Stimulated activated CD8-positive, alpha-beta memory T cell treated with anti-CD3 and anti-CD28 coated beads, Interleukin-15, amount 100 ng/mL, for 24 hours (primary cell): ENCODE measurements around the gene GFI1B.
"Not testable (repeated sequence)": the region's sequence is repeated elsewhere in the genome, so short reads cannot be mapped to it uniquely, and the experiment has no call there.

Experiments used
- DNase-seq: peaks from one replicate; pipeline ENCODE4 v3.0.0-alpha.2; 2020; ENCODE audit warnings: low read depth

Gene GFI1B

DNA sequence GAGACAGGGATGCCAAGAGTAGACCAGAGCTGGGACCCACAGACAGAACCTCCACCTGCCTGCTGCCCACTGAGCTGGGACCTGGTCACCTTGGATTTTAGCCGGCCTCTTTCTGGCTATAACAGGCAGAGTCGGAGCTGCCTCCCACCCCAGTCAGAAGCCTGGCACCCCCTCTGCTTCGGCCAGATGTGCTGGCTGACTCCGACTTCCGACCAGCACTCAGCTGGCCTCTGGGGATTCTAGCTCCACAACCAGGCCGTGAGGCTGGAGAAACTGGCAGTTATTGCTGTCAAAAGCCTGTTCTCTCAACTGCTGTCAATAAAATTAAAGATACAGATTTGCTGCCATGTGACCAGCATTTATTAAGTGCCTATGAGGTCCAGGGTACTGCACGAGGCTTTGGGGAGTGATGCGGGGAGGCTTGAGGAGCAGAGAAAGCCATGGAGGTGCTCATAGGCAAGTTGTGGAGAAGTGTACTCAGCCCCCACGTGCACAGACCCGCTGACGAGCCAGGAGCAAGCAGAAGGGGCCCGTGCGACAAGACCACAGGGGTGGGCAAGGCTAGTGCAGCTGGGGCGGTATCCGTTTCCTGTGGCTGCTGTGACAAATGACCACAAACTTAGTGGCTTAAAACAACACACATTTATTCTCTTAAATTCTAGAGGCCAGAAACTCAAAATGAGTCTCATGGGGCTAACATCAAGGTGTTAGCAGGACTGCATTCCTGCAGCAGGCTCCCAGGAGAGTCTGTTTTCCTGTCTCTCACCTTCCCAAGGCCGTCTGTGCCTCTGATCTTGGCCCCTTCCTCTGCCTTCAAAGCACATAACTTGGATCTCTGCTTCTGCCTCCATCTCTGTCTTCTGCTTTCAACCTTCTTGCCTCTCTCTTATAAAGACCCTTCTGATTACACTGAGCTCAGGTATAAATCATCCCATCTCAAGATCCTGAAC is 13.1 kb downstream of the GFI1B start:
- no peak for DNase-seq

DNA sequence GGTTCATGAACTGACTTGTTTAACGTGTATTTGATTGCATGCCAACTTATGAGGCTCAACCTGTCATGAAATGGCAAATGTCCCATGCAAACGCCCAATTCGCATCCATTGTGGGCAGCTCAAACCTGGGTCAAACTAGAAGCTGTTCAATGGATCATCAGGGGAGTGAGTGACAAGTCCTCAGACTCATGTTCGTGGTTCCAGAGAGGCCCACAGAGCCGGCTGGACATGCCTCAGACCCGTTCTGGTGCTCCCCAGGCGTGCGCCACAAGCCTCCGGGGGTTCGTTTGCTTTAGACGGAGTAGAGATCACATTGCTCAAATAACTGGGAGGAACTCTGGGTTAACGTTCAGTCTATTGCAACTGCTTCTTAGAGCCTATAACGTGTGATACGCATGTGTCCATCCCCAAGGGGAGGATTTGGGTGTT is 15.0 kb downstream of the GFI1B start:
- no peak for DNase-seq

DNA sequence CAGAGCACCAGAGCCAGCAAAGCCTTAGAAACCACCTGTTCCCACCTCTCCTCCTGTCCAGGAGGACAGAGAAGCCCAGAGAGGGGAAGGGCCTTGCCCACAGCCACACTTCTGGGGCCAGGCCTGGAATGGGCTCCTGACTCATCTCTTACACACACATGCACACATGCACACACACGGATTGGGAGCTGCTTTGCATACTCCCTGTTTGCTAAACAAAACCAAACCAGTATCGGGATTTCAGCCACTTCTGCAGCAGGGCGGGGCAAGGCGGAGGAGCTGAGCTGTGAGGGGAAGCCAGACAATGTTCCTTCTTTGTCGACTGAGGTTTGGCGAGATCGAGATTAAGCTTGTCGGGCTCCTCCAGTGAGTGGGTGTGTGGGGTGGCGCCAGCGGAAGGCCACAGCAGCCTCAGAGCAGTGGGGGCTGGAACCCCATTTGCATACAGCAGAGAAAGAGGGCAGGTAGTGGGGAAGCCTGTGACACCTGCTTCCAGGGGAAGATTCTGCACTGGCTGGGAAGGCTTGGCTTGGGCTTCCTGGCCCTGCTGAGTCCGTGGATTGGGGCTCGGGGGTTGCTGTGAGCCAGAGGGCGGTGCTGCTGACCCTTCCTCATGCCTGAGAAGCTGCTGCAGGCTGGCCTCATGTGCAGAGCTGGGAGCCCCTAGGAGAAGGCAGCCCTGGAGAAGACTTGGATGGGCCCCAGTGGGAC is 16.1 kb downstream of the GFI1B start:
- DNase-seq: no peak

DNA sequence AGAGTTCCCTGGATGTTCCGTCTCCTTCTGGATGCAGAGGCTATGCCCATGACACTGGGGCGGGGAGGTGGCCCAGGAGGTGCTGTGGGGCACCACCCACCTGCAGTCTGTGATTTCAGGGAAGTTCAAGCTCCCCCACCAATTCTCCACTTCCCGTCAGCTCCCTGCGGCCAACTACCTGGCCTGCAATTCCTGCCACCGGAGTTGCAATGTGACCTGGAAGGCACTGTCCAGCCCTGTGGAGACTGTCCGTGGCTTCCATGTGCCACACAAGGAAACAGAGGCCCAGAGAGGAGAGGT is 16.6 kb downstream of the GFI1B start:
- DNase-seq: no peak

DNA sequence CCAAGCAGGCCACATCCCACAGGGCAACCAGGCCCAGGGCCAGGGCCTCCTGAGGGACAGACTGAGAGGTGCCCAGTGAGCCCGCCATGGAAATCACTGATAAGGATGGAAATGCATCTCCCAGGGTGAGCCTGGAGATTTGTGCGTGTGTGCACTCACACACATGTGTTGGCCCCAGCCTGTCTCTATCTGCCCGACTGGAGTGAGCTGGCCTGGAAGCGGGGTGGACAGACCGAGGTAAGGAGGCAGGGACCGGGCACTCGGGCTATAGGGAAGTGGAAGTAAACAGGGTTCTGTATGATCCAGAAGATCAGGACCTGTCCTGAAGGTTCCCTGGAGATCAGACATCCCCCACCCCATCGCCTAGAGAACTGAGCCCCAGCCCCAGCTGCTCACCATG is 17.4 kb downstream of the GFI1B start:
- no peak for DNase-seq

DNA sequence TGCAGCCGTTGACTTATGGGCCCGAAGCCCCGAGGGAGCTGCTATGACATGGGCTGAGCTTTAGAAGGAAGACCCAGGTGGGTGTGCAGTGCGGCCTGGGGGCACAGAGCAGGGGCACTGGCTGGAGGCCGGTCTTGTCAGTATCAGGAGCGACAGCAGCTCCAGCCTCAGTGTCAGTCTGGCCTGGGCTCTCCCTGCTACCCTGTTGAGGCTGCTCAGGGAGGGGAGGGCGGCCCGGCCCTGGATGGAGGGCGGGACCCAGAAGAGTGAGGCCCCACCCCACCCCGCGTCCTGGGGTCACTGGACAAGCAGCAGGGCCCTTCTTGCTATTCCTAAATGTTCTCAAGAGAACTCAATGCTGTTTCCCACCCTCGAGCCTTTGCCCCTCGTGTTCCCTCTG is 18.0 kb downstream of the GFI1B start:
- no peak for DNase-seq

DNA sequence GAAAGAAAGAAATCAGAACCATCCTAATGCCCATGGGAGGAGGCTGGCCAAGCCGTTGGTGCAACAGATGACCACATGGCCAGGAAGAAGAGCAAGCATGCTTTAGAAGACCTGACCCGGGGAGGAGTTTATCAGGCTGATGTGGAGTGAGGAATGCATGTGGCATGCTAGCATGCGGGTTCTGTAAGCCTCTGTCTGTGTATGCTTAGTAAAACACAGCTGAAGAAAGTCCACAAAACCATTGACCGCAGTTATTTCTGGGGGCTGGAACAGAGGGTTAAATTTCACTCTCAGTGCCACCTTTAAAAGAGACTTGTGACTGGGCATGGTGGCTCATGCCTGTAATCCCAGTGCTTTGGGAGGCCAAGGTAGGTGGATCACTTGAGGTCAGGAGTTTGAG is 19.1 kb downstream of the GFI1B start:
- DNase-seq: no peak

DNA sequence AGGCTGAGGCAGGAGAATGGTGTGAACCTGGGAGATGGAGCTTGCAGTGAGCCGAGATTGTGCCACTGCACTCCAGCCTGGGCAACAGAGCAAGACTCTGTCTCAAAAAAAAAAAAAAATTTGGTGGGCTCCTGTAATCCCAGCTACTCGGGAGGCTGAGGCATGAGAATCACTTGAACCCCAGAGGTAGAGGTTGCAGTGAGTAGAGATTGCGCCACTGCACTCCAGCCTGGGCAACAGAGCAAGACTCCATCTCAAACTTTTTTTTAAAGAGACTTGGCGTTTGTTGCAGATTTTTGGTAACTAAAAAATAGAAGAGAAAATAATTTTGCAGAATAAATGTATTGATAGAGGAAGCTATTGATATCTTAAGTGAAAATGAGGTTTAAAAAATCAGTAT is 19.7 kb downstream of the GFI1B start:
- not testable (repeated sequence) for DNase-seq

DNA sequence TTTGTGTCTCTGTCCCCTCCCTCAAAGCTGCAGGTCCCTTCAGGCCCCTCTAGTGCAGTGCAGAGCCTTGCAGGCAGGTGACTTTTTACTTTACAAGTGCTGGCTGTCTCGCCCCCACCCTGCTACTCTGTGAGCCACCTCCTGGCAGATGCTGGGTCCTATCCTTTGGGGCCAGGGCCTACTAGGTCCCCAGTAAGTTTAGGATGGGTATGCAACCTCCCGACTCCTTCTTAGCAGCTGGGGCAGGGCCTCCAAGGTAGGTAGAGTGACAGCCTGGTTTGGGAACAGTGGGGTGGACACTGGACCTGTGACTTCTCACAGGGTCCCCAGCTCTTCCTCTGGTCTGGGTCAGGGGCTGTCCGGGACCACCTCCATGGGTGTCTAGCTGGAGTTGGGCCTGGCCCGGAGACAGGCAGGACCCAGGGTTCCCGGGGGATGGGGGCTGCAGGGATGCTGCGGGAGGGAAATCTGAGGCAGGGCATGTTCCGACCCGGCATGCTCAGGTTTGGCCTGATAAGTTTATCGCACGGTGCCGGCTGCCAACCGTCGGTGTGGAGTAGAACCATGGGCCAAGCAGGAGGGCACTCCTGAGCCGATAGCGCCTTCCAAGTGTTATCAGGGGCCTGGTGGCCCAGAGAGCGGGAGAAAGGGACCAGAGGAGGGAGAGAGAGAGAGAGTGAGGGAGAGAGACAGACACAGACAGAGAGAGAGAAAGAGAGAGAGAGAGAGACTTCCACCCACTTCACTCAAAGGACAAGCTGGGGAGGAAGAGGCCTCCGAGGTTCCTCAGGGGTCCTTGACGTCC is 20.5 kb downstream of the GFI1B start:
- DNase-seq: no peak

DNA sequence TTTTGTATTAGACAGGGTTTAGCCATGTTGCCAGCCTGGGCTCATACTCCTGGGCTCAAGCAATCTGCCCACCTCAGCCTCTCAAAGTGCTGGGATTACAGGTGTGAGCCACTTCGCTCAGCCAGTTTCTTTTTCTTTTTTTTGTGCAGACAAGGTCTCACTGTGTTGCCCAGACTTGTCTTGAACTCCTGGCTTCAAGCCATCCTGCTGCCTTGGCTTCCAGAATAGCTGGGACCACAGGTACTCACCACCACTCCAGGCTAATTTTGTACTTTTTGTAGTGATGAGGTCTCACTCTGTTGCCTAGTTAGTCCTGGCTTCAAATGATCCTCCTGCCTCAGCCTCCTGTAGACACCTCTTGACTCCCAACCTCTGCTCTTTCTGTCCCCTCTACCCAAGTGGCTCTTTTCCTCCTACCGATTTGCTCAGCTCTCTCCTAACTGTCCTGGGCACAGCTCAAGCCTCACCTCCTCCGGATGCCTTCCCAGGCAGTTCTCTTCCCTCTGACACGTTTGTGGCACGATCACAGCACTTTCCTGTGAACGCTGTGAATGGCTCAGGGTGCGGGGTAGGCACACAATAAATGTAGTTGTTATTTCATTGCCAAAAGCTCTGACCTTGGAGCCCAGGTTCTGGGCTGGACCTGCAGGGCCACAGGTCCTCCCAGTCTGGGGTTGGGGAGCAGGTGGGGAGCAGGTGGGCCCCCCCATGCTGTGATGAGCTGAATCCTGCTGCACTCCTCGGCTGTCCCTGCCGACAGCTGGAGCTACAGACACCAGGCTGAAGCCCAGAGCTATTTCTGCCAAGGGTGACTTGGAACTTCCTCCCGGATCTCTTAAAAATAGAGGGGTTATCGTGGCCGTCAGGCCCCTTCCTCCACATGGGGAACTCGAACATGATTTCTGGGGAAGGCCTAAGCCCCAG is 23.9 kb downstream of the GFI1B start:
- DNase-seq: no peak

DNA sequence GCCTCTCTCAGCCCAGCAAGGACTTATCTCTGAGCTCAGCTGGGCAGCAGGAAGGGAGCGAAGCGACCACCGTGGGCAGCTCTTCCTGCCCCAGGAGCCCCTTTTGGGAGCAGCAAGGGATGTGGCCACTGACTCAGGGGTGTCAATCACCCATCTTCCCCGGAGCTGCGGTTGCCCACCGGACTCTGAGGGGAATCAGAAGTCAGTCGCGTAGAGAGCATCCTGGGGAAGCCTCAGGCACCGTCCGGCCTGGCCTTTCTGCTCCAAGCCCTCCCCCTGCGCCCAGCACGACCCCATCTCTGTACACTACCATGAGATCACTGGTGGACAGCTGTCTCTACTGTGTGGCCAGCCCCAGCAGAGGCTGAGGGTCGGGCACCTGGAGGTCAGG is 24.6 kb downstream of the GFI1B start:
- no peak for DNase-seq

DNA sequence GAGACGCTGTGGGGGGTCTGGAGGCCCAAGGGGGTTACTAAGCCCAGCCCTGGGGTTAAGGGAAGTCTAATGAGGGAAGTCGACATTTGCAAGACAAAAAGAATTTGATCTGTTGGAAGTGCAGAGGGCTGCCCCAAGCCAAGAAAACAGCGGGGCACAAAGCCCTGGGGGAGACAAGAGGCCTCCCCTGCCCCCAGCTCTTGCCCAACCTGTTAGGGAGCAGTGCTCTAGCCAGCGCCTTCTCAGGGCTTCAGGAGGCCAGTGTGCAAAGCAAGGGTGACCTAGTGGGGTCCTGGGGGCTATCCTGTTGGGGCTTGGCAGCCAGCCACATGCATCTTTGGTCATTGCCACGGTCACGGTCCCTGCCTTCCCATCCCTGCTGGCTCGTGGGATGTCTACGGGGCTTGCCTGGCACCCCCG is 25.2 kb downstream of the GFI1B start:
- no peak for DNase-seq

DNA sequence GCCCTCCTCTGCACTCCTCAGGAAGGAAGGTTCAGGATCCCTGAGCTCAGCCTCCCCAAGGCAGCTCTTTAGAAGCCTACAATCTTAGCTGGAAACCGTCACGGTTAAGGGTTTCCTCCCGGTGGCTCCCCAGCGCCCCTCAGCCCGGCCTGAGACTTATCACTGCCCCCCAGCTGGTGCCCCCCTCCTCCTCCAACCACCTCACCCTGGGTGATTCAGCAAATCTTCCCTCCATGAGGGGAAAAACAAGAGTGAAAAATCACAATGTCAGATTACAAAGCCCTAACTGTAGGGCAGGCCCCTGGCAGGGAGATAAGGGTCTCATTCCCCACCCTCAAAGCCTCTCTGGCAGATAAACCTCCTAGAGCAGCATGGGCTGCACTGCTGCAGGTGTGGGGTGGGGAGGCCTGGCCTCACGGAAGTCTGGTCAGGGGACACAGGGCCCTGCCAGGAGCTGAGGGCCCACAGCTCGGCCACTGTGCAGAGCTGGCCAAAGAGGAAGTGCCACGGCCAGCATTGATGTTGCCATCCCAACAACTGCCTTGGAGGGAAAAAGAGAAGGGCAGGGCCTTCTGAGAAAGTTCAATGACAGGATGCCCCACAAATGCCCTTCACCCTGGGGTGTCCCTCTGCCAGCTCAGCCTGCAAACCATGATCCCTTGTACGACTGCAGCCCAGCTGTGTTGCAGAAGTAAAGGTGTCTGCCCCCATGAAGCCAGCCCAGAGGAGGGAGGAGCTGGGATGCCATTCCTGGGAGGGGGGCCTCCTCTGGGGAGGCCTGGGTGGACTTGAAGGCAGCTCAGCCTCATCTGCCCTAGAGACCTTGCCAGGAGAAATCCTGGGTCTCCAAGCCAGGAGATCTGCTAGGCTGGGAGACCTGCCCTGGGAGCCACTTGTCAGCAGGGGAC is 25.9 kb downstream of the GFI1B start:
- DNase-seq: no peak

DNA sequence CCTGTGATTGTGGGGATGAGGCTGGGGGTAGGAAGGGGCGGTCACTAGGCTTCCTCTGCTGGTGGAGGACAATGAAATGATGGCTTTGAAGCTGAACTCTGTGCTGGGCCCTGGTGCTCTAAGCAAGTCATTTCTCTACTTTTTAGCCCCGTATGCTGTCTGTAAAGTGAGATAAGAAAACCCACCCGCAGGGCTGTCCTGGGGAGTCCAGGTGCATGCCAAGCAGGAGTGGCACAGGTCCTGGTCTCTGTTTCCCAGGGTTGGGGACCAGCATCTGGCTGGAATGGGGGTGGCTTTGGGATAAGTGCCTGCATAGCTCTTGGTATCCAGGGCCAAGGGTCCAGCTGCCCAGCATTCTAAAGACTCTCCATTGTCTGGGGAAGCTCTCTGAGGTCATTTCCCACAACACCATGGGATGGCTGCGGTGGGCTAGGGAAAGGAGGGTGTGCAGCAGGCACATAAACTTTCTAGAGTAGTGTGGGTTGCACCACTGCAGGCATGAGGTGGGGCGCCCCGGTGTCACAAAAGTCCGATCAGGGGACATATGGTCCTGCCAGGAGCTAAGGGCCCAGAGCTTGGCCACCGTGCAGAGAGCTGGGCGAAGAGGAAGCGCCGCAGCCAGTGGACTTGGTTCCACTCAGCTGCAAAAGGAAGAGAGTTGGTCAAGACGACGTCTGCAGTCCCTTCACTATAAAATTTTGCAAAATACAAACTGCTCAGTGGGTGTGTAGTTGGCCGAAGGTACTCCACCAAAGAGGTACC is 26.7 kb downstream of the GFI1B start:
- DNase-seq: no peak

DNA sequence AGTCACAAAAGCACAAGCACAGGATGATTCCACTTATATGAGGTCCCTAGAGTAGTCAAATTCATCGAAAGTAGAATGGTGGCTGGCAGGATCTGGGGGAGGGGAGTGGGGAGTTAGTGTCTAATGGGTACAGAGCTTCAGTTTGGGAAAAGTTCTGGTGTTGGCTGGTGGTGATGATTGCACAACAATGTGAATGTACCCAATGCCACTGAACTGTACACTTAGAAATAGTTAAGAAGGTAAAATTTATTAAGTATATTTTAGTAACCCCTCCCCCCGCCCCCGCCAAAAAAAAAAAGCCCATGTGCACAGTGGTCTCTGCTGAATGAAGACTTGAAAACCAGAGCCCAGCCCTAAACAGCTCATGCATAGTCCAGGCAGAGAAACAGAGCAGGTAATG is 27.5 kb downstream of the GFI1B start:
- no peak for DNase-seq

DNA sequence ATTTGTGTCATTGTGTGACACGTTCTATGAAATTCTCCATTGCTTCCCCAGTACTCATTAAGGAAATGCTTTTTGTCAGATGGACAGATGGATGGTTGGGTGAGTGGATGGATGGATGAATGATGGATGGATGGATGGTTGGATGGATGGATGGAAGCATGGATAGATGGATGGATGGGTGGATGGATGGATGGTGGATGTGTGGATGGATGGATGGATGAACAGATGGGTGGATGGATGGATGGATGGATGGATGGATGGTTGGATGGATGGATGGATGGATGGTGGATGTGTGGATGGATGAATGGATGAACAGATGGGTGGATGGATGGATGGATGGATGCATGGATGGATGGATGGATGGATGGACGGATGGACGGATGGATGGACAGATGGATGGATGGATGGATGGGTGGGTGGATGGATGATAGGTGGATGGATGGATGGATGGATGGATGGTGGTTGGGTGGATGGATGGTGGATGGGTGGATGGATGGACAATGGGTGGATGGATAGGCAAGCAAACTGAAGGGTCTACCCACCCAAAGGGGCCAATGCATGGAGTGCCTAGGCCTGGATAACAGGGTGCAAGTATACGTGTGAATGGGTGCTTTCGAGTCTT is 28.3 kb downstream of the GFI1B start:
- DNase-seq: no peak

DNA sequence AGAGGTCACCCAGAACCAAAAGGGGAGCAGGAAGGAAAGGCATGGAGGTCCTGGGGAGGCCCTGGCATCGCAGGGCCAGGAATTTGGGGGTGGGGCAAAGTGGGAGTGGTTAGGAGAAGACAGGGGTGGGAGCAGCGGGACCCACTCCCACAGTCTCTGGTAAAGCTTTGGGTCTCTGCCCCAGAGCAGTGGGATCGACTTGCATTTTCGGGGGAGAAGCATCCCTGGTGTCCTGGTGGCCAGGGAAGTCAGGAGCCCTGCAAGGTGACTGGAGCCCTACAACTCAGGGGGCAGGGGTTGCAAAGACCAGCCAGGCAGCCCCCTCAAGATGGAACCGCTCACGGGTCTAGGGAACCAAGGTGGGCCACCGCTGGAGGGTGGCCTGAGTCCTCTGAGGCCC is 29.9 kb downstream of the GFI1B start:
- no peak for DNase-seq

DNA sequence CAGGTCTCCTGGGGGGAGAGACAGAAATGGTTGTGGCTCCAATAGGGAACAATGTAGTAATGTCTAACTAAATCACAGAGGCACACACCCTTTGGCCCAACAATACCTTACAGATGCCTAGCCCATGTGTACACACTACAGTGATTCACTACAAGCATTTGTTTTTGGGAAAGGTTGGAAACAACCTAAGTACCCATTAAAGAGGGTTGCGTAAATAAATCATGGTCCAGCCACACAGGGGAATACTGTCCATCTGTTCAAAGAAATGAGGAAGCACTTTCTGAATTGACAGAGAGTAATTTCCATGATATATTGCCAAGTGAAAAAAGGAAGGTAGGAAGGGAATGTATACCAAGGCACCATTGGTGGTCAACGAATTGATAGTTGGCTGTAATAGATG is 30.3 kb downstream of the GFI1B start:
- DNase-seq: no peak

DNA sequence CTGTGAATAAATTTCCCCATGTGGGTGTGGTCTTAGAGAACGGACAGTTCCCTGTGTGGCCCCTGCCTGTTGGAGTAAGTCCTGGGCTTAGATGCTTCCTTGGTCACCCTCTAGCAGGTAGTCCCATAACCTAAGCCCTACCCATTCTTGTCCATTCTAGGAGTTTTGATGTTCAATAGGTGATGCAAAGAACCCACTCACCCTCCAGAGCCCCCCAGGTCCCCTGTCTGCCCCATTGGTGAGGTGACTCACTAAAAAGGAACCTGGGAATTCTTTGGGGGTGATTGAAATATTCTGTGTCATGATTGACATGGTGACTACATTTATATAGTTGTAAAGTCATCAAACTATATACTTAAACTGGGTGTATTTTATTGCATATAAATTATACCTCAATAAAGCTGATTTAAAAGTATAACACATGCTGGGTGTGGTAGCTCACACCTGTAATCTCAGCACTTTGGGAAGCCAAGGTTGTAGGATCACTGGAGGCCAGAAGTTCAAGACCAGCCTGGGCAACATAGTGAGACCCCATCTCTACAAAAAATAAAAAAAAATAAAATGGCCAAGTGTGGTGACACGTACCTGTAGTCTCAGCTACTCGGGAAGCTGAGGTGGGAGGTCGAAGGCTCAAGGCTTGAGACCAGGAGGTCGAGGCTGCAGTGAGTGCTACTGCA is 31.6 kb downstream of the GFI1B start:
- no peak for DNase-seq
